CD4-positive, CD25-positive, alpha-beta regulatory T cell (primary cell): ENCODE data around the gene VPREB3. TPM values are rescaled to one million over a fixed set of nuclear protein-coding genes. Genes with fewer than 3 reads are reported as not detected.

Experiments
- ATAC-seq, 2 donors: fragments of 150-1000 bp; cut with Tn5 transposase; one replicate each; pipeline ENCODE4 v1.10.0; 2021; ENCODE audit warnings: low read depth in 2 of 2, moderate number of reproducible peaks in 2 of 2, moderate library complexity in 1 of 2
- DNase-seq, 3 donors: peaks; one replicate each; pipeline versions ENCODE4 v3.0.0 to v3.0.0-alpha.2; 2012 to 2022; ENCODE audit warnings: mixed read lengths in 1 of 3
- H3K27ac ChIP-seq: one replicate; pipeline ENCODE4 v1.7.0; 2013; ENCODE audit warnings: mild to moderate bottlenecking, low read length; ENCODE audit not compliant: insufficient read depth, poor library complexity, severe bottlenecking
- H3K27me3 ChIP-seq: one replicate; pipeline ENCODE4 v1.7.0; 2013; ENCODE audit warnings: low read length; ENCODE audit not compliant: control insufficient read depth, insufficient read depth
- H3K36me3 ChIP-seq: one replicate; pipeline ENCODE4 v1.7.0; 2013; ENCODE audit warnings: mild to moderate bottlenecking, low read length, moderate library complexity; ENCODE audit not compliant: control insufficient read depth, insufficient read depth
- H3K4me1 ChIP-seq: 2 replicates; pipeline ENCODE4 v1.7.0; 2013; ENCODE audit warnings: mild to moderate bottlenecking, low read length; ENCODE audit not compliant: insufficient read depth, control insufficient read depth, poor library complexity, severe bottlenecking
- H3K4me3 ChIP-seq: one replicate; pipeline ENCODE4 v1.7.0; 2013; ENCODE audit warnings: low read depth, mild to moderate bottlenecking, low read length, moderate library complexity
- H3K9me3 ChIP-seq, 2 experiments: 1 replicate in 1 of 2; 2 replicates in 1 of 2; pipeline ENCODE4 v1.7.0; 2013; ENCODE audit warnings: low read length in 2 of 2, mild to moderate bottlenecking in 1 of 2, moderate library complexity in 1 of 2; ENCODE audit not compliant: control insufficient read depth in 2 of 2
- H3K27ac Mint-ChIP-seq, 3 donors: one replicate each; pipeline ENCODE4 v1.8.0; 2020 to 2022; ENCODE audit warnings: mild to moderate bottlenecking in 3 of 3, mixed read lengths in 3 of 3, moderate library complexity in 2 of 3
- H3K27me3 Mint-ChIP-seq: one replicate; pipeline ENCODE4 v1.8.0; 2022; ENCODE audit warnings: mild to moderate bottlenecking, mixed read lengths
- H3K36me3 Mint-ChIP-seq: one replicate; pipeline ENCODE4 v1.8.0; 2020; ENCODE audit warnings: mixed read lengths
- H3K4me1 Mint-ChIP-seq, 4 donors: one replicate each; pipeline ENCODE4 v1.8.0; 2020 to 2022; ENCODE audit warnings: mixed read lengths in 4 of 4, mild to moderate bottlenecking in 1 of 4
- H3K4me3 Mint-ChIP-seq, 4 donors: one replicate each; pipeline ENCODE4 v1.8.0; 2020 to 2022; ENCODE audit warnings: mild to moderate bottlenecking in 4 of 4, mixed read lengths in 4 of 4, moderate library complexity in 3 of 4
- H3K9me3 Mint-ChIP-seq, 7 donors: one replicate each; pipeline ENCODE4 v1.8.0; 2020 to 2022; ENCODE audit warnings: mixed read lengths in 7 of 7, mild to moderate bottlenecking in 3 of 7, moderate library complexity in 2 of 7
- polyA plus RNA-seq, 4 donors: library from polyadenylated mRNA; unstranded; fragments of 300-500 nt; fragmentation: Illumina TruSeq; gene quantifications; one replicate each; pipeline ENCODE4 v1.2.3, GENCODE V29; 2021
- total RNA-seq: library from RNA; stranded (reverse); gene quantifications from one replicate; pipeline ENCODE4 v1.2.3, GENCODE V29; 2022

Gene VPREB3
- total and polyA plus RNA-seq, 5 donors from 2014 or later = 0.74 to 4.5 (median 1.5) TPM; not detected in 1

DNA sequence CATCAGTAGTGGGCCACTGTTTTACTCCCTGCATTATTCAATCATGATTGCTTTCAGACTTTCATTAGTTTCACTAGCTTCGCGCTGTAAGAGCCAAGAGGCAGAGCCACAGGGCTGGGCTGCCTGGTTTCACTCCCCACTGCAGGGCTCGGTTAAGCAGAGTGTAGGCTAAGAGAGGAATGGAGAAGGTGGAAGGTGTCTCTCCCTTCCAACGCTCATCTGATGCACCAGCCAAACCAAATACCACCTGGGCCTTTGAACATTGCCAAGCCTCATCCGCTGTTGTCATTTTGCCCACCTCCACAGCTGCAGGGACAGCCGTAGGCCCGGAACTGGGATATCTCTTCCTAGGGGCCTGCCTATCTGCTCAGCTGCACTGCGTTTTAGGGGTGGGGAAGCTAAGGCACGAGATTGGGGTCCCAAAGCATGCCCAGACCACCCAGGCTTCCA is 32.1 kb upstream of the VPREB3 start:
- ATAC-seq (no peak), DNase-seq (peak in 1 of 3 donors; percentile 55)
- Mint-ChIP-seq H3K4me1 (peaks cover 14 to 40% (median 28%) of the 10 kb centered on the region in 4 donors), H3K27me3 (no peaks in the 10 kb centered on the region), H3K4me3 (peak overlapping the region; percentile 91 to 95 (median 92)), H3K9me3 (no peaks in the 10 kb centered on the region), H3K27ac (peak overlapping the region; percentile 94 to 95 (median 94)), H3K36me3 (peaks cover 7% of the 10 kb centered on the region)
- peak overlapping the region; percentile 99 for H3K27ac ChIP-seq
- peak overlapping the region; percentile 84 for H3K4me3 ChIP-seq
- H3K27me3 ChIP-seq = no peaks in the 10 kb centered on the region
- H3K4me1 ChIP-seq = peaks cover 20% of the 10 kb centered on the region
- peaks cover under 1% of the 10 kb centered on the region for H3K36me3 ChIP-seq
- no peaks in the 10 kb centered on the region for H3K9me3 ChIP-seq

DNA sequence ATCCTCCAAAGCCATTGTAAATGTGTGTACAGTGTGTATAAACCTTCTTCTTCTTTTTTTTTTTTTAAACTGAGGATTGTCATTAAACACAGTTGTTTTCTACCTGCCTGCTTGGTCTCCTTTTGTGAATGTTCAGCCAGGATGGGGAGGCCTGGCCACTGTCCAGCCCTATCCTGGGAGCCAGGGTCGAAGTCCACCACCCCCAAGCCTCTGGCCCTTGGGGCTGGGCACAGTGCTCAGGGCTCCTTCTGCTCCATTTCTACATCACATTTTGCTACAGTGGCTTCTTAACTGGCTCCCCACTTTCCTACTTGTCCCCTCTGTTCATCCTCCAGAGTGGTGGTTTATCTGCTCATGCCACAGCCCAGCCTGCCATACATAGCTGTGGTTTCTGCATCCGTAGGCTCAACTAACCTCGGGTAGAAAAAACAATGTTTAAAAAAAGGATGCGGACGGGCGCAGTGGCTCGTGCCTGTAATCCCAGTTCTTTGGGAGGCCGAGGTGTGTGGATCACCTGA is 30.0 kb upstream of the VPREB3 start:
- Mint-ChIP-seq H3K4me3 (peak overlapping the region in 1 of 4 donors; percentile 58), H3K36me3 (peaks cover 1% of the 10 kb centered on the region), H3K9me3 (no peaks in the 10 kb centered on the region), H3K4me1 (peaks cover 7 to 27% (median 20%) of the 10 kb centered on the region in 4 donors), H3K27ac (peak overlapping the region; percentile 8 to 69 (median 20)), H3K27me3 (peaks cover 4% of the 10 kb centered on the region)
- no peaks in the 10 kb centered on the region for H3K27me3 ChIP-seq
- ATAC-seq (no peak), DNase-seq (no peak)
- no peaks in the 10 kb centered on the region for H3K9me3 ChIP-seq
- peaks cover 20% of the 10 kb centered on the region for H3K4me1 ChIP-seq
- no peak overlapping the region for H3K27ac ChIP-seq
- no peaks in the 10 kb centered on the region for H3K36me3 ChIP-seq
- no peak overlapping the region for H3K4me3 ChIP-seq

DNA sequence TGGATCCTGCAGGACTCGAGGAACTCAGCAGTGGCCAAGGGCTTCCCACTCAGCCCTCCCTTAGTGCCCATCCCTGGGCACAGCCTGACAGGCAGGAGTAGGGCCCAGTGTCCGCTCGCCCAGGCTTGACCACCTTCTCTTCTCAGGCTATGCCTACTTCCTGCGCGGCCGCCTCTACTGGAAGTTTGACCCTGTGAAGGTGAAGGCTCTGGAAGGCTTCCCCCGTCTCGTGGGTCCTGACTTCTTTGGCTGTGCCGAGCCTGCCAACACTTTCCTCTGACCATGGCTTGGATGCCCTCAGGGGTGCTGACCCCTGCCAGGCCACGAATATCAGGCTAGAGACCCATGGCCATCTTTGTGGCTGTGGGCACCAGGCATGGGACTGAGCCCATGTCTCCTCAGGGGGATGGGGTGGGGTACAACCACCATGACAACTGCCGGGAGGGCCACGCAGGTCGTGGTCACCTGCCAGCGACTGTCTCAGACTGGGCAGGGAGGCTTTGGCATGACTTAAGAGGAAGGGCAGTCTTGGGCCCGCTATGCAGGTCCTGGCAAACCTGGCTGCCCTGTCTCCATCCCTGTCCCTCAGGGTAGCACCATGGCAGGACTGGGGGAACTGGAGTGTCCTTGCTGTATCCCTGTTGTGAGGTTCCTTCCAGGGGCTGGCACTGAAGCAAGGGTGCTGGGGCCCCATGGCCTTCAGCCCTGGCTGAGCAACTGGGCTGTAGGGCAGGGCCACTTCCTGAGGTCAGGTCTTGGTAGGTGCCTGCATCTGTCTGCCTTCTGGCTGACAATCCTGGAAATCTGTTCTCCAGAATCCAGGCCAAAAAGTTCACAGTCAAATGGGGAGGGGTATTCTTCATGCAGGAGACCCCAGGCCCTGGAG is 29.3 kb upstream of the VPREB3 start:
- Histone ChIP-seq H3K27ac (no peak overlapping the region), H3K4me1 (peaks cover 17% of the 10 kb centered on the region), H3K4me3 (no peak overlapping the region), H3K9me3 (no peaks in the 10 kb centered on the region), H3K36me3 (no peaks in the 10 kb centered on the region), H3K27me3 (no peaks in the 10 kb centered on the region)
- Mint-ChIP-seq H3K9me3 (no peaks in the 10 kb centered on the region), H3K27me3 (peaks cover 4% of the 10 kb centered on the region), H3K27ac (no peak overlapping the region), H3K36me3 (no peaks in the 10 kb centered on the region), H3K4me1 (peaks cover 4 to 21% (median 17%) of the 10 kb centered on the region in 4 donors), H3K4me3 (peak overlapping the region in 1 of 4 donors; percentile 47)
- ATAC-seq (no peak), DNase-seq (no peak)

DNA sequence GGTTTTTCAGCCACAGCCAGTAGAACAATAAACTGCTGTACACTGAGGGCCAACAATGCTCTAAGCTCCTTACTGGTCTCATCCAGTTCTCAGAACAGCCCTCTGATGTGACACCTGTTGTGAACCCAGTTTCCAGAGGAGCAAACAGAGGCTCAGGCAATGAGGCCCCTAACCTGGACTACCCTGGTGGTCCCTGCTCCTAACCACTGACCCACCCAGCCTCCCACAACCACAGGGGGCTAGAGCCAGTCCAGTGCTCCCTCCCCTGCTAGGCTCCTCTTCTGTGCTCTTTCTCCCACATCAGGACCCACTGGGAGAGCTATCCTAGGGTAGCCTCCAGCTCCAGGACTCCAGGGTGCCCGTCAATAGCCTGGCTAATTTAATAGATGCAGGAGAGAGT is 28.5 kb upstream of the VPREB3 start:
- no peak for DNase-seq
- Mint-ChIP-seq H3K36me3 (no peaks in the 10 kb centered on the region), H3K27me3 (peaks cover 4% of the 10 kb centered on the region), H3K4me3 (peak overlapping the region in 1 of 4 donors; percentile 27), H3K9me3 (no peaks in the 10 kb centered on the region), H3K27ac (no peak overlapping the region), H3K4me1 (peaks cover 3 to 13% (median 11%) of the 10 kb centered on the region in 4 donors)
- no peak for ATAC-seq
- H3K4me3 ChIP-seq = no peak overlapping the region
- no peaks in the 10 kb centered on the region for H3K36me3 ChIP-seq
- H3K27ac ChIP-seq = no peak overlapping the region
- peaks cover 9% of the 10 kb centered on the region for H3K4me1 ChIP-seq
- H3K9me3 ChIP-seq = no peaks in the 10 kb centered on the region
- H3K27me3 ChIP-seq = no peaks in the 10 kb centered on the region

DNA sequence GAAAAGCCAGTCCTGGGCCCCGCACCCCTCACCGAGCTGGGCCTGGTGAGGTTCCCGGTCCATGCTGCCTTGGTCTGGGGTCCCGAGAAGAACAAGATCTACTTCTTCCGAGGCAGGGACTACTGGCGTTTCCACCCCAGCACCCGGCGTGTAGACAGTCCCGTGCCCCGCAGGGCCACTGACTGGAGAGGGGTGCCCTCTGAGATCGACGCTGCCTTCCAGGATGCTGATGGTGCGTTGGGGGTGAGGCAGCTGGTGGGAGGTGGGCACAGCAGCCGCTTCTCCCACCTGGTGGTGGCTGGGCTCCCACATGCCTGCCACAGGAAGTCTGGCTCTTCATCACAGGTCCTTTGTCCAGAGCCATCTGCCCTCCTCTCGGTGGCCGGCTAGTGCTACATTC is 28.0 kb upstream of the VPREB3 start:
- no peak for DNase-seq
- Histone ChIP-seq H3K4me1 (peaks cover 6% of the 10 kb centered on the region), H3K9me3 (no peaks in the 10 kb centered on the region), H3K36me3 (no peaks in the 10 kb centered on the region), H3K27ac (no peak overlapping the region), H3K27me3 (no peaks in the 10 kb centered on the region), H3K4me3 (no peak overlapping the region)
- no peaks in the 10 kb centered on the region for H3K36me3 Mint-ChIP-seq
- peaks cover 0 to 10% (median 8%) of the 10 kb centered on the region in 4 donors for H3K4me1 Mint-ChIP-seq
- no peak overlapping the region for H3K4me3 Mint-ChIP-seq
- no peaks in the 10 kb centered on the region for H3K9me3 Mint-ChIP-seq
- no peak overlapping the region for H3K27ac Mint-ChIP-seq
- peaks cover 4% of the 10 kb centered on the region for H3K27me3 Mint-ChIP-seq
- no peak for ATAC-seq

DNA sequence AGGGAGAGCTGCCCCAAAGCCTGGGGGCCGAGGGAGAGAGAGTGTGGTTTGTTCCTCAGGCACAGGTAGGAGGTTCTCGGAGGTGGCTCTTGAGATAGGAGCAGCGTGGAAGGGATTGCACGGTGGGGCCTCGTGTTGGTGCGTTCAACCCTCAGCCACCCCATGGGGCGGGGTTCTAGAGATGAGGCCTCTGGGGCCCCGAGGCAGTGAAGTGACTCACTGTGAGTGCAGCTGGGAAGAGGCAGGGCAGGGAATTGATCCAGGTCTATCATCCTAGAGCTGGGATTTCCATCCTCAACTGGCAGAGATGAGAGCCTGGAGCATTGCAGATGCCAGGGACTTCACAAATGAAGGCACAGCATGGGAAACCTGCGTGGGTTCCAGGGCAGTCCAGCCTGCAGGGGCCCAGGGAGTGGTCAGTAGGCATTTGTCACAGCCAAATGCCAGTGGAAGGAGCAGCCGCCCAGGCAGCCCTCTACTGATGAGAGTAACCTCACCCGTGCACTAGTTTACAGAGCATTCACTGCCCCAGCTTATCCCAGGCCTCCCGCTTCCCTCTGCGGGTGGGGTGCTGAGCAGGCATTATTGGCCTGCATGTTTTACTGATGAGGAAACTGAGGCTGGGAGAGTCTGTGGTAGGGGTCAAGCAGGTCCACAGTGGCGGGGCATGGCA is 27.4 kb upstream of the VPREB3 start:
- no peak overlapping the region for H3K4me3 Mint-ChIP-seq
- peaks cover 0 to 9% (median 7%) of the 10 kb centered on the region in 4 donors for H3K4me1 Mint-ChIP-seq

DNA sequence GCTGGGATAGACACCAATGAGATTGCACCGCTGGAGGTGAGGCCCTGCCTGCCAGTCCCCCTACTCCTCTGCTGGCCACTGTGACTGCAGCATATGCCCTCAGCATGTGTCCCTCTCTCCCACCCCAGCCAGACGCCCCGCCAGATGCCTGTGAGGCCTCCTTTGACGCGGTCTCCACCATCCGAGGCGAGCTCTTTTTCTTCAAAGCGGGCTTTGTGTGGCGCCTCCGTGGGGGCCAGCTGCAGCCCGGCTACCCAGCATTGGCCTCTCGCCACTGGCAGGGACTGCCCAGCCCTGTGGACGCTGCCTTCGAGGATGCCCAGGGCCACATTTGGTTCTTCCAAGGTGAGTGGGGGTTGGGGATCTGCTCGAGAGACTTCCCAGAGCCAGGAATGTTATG is 26.8 kb upstream of the VPREB3 start:
- no peak overlapping the region for H3K27ac Mint-ChIP-seq
- H3K4me1 Mint-ChIP-seq = peaks cover 0 to 3% (median 2%) of the 10 kb centered on the region in 4 donors
- no peak overlapping the region for H3K4me3 ChIP-seq
- no peaks in the 10 kb centered on the region for H3K9me3 ChIP-seq
- H3K4me3 Mint-ChIP-seq = no peak overlapping the region
- ATAC-seq = no peak
- H3K27me3 Mint-ChIP-seq = peaks cover 4% of the 10 kb centered on the region
- no peaks in the 10 kb centered on the region for H3K36me3 ChIP-seq
- no peak for DNase-seq
- no peaks in the 10 kb centered on the region for H3K36me3 Mint-ChIP-seq
- H3K9me3 Mint-ChIP-seq = no peaks in the 10 kb centered on the region
- H3K27ac ChIP-seq = no peak overlapping the region
- H3K27me3 ChIP-seq = no peaks in the 10 kb centered on the region
- H3K4me1 ChIP-seq = no peaks in the 10 kb centered on the region

More for the DNA sequence above, 27.4 kb upstream of the VPREB3 start:
- Histone ChIP-seq H3K9me3 (no peaks in the 10 kb centered on the region), H3K4me3 (no peak overlapping the region), H3K36me3 (no peaks in the 10 kb centered on the region), H3K27ac (no peak overlapping the region), H3K27me3 (no peaks in the 10 kb centered on the region), H3K4me1 (peaks cover 6% of the 10 kb centered on the region)
- H3K27me3 Mint-ChIP-seq = peaks cover 4% of the 10 kb centered on the region
- ATAC-seq (no peak), DNase-seq (no peak)
- H3K27ac Mint-ChIP-seq = no peak overlapping the region
- H3K36me3 Mint-ChIP-seq = no peaks in the 10 kb centered on the region
- no peaks in the 10 kb centered on the region for H3K9me3 Mint-ChIP-seq
